ENCODE results near the gene NEIL1.
"Not testable (repeated sequence)": the region's sequence is repeated elsewhere in the genome, so short reads cannot be mapped to it uniquely, and the experiment has no call there.

Gene NEIL1

DNA sequence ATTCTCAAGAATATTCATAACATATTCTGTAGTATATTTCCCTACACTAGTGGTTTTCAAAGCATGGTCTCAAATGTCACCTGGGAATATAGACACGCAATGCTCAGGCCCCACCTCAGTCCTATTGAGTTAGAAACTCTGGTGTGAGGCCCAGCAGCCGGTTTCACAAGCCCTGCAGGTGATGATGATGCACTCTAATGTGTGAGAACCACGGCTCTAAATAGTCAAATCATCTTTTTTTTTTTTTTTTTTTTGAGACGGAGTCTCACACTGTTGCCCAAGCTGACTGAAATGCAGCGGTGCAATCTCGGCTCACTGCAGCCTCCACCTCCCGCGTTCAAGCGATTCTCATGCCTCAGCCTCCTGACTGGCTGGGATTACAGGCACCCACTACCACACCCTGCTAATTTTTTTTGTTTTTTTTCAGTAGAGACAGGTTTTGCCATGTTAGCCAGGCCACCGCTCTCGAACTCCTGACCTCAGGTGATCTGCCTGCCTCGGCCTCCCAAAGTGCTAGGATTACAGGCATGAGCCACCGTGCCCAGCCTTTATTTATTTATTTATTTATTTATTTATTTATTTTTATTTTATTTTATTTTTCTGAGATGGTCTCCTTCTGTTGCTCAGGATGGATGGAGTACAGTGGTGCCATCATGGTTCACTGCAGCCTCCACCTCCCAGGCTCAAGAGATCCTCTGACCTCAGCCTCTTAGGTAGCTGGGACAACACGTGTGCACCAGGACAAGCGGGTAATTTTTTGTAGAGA, 13.0 kb upstream of the NEIL1 start:
- not testable (repeated sequence) for DNase-seq

DNA sequence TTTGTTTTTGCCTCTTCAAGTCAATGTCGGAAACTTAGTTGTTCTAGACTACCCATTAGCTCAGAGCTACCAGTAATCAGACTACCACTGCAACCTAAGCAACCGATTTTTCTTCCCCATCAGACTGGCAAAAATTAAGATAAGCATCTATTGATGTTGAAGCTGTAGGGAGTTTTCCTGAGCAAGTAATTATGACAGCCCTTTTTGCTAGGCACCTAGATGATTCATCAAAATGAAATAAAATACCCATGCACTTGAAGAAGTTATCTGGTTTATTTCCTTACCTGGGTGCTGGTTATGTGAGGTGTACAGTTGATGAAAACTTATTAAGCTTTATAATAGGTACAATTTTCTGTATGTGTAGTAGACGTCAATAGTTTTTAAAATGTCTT, 11.5 kb upstream of the NEIL1 start:
- no peak for DNase-seq

DNA sequence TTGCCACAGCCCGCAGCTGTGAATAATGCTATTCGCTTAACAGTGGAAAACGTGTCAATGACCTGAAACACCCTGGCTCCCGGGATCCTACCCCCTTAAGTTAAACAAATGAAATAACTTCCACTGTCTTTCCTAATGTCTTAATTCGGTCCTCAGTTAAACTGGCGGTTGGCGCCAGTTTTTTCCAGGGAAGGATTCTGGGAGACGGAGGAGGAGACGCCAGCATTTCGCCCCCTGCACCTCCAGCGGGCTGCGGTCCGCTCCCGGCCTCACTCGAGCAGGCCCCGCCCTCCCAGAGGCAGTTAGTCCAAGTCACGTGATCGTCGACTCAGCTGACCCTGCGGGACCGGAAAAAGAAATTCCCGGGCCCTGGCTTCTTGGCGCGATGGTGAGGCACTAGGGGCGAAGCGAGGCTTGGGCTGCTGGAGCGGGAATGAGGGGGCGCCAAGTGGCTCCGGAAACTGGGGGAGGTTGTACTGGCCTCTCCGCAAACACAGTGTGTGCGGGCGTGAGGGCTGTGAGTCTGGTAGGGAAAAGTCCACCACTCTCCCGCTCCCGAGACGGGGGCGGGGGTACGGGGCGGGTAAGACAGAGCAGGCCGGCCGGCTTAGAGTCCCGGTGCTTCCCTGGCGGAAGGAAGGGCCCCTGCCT, 11.0 kb upstream of the NEIL1 start, which contains the start of gene COMMD4:
Gene COMMD4, plus strand, starts transcription at position 359 of the 651 bp plus-strand sequence. Its CDS starts 27 bp downstream, at position 386.
- DNase-seq: peak; percentile 55 to 94 (median 88)

DNA sequence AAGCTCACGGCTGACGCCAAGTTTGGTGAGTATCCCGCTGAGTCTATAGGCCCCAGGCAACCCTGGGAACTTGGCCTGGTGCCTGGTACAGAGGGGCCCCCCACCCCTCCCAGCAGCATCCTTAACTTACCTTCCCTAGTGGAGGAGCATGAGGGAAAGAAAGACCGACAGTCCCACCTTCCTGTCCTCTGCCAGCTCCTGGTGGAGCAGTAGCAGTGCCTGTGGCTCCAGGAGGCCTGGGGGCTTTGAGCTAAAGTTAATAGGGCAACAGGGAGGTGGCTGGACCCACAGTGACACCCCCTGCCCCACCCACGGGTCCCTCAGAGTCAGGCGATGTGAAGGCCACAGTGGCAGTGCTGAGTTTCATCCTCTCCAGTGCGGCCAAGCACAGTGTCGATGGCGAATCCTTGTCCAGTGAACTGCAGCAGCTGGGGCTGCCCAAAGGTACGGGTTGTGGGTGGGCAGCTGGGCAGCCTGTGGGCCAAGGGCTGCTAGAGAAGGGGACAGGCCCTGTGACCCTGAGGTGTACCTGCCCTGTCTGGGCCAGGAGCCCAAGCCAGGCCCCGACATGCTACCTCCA, 8.1 kb upstream of the NEIL1 start:
- no peak for DNase-seq

DNA sequence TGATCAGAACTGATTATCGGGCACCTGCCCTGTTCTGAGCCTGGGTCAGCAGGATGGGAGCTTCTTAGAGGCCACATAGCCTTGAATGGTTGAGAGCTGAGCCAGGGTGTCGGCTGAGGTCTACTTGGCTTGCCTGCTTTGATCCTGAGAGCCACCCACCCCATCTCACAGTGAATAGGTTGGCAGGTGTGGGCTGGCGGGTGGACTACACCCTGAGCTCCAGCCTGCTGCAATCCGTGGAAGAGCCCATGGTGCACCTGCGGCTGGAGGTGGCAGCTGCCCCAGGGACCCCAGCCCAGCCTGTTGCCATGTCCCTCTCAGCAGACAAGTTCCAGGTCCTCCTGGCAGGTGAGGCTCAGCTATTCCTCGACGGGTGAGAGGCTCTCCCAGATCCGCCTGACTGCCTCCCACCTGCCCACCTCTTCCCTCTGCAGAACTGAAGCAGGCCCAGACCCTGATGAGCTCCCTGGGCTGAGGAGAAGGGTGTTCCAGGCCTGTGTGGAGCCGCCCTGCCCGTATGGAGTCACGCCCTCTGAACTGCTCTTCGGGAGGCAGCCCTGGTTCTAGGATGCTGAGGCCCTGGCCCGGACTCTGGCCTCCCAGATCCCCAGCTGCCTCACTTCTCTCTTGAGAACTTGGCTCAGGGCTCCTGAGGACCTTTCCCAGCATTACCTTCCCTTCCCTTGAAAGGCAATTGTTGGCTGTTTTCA, 7.2 kb upstream of the NEIL1 start:
- no peak for DNase-seq

DNA sequence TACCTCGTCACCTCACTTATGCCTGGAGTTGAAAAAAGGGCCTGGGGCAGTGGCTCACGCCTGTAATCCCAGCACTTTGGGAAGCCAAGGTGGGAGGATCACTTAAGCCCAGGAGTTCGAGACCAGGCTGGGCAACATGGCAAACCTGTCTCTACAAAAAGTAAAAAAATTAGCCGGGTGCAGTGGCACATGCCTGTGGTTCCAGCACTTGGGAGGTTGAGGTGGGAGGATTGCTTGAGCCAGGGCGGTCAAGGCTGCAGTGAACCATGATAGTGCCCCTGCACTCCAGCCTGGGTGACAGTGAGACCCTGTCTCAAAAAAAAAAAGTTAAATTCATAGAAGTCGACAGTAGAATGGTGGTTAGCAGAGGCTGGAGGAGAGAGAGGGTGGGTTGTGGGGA, 4.6 kb upstream of the NEIL1 start:
- no peak for DNase-seq

DNA sequence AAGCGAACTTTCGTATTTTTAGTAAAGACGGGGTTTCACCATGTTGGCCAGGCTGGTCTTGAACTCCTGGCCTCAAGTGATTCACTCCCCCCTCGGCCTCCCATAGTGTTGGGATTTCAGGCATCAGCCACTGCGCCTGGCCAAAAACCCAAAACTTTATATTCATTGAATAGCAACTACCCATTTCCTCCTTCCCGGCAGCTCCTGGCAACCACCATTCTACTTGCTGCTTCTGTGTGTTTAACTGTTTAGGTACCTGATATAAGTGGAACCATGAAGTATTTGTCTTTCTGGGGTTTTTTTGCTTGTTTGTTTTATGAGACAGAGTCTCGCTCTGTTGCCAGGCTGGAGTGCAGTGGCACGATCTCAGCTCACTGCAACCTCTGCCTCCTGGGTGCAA, 2.9 kb upstream of the NEIL1 start:
- peak in 2 of 14 donors; percentile 14 to 45 for DNase-seq

DNA sequence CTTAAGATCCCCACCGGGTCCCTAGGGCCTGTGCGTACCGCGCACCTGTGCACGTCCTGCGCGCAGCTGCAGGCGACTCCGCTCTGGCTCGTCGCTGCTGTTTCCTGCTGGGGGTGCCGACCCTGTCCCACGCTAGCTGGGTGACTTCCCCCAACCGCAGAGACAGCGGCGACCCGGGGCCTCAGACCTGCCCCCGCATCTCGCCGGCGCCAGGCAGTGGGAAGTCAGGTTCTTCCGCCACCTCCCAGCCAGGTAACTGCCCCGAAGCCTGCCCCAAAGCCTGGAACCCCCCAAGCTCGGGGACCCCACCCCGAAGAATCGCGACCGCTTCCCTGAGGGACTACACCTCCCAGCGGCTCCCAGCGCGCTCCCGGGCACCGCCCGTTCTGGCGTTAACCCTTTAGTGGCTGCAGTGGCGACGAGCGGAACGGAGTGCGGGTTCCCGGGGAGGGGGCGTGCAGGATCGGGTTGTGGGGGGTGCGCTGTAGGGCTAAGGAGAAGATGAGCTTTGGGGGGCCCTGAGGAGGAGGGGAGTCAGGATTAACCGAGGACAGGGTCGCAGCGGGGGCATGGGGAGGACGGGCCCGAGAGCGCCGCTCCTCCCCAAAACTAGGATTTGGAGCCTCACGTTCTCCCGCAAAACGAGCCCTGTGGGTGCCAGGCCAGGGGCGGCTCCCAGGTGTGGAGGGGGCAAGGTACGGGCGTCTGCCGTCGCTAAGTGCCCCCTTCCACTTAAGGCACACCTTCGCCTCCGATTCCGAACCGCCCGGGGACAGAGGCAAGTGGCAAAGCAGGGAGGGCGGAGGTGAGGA, 589 bp downstream of the NEIL1 start:
- DNase-seq: peak in 11 of 14 donors; percentile 21 to 72 (median 48)

DNA sequence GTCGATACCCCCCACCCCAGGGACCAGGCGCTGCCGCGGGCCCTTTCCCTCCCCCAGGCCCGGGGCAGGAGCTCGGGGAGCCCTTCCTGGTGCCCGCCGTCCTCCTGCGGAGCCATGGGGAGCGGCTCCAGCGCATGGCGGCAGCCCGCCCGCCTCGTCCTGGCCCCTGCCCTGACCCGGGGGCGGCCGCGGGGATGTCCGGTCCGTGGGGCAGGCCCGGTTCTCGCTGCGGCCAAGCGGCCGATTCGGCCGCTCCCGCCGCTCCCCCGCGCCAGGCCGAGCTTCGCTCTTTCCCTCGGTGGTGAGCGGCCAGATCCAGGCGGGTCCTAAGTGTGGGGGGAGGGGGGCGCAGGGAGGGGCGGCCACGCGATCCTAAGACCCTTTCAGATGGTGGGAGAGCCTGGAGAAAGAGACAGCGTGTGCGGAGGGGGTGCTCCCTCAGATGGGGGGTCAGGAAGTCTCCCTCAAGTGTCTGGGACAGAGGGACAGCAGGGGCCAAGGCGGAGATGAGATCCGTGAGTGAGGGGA, 1.3 kb downstream of the NEIL1 start:
- peak in 3 of 14 donors; percentile 23 to 41 (median 38) for DNase-seq

DNA sequence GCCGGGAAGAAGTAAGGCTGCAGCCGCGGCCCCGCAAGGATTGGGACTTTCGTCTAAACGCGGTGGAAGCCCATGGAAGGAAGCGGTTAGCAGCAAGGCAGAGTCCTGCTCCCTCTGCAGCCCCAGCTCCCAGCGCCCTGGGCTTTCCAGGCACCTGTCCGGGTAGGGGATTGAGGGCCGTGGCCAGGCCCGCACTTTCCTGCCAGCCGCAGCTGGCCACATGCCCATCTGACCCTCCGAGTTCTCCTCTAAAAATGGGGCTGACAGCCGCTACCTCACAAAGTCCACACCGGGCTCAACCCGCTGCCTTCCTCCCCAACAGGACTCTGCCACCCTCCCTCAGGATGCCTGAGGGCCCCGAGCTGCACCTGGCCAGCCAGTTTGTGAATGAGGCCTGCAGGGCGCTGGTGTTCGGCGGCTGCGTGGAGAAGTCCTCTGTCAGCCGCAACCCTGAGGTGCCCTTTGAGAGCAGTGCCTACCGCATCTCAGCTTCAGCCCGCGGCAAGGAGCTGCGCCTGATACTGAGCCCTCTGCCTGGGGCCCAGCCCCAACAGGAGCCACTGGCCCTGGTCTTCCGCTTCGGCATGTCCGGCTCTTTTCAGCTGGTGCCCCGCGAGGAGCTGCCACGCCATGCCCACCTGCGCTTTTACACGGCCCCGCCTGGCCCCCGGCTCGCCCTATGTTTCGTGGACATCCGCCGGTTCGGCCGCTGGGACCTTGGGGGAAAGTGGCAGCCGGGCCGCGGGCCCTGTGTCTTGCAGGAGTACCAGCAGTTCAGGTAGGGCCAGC, 1.9 kb downstream of the NEIL1 start:
- peak in 5 of 14 donors; percentile 14 to 43 (median 33) for DNase-seq

DNA sequence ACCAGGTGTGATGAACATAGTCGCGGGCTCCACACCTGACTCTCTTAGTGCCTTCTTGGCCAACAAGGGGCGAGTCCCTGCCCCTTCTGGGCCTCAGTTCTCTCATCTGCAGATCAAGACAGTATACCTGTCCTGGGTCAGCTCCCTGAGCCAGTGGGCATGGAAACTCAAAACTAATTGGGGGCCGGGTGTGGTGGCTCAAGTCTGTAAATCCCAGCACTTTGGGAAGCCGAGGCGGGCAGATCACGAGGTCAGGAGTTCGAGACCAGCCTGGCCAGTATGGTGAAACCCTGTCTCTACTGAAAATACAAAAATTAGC, 2.5 kb downstream of the NEIL1 start:
- DNase-seq: not testable (repeated sequence)

DNA sequence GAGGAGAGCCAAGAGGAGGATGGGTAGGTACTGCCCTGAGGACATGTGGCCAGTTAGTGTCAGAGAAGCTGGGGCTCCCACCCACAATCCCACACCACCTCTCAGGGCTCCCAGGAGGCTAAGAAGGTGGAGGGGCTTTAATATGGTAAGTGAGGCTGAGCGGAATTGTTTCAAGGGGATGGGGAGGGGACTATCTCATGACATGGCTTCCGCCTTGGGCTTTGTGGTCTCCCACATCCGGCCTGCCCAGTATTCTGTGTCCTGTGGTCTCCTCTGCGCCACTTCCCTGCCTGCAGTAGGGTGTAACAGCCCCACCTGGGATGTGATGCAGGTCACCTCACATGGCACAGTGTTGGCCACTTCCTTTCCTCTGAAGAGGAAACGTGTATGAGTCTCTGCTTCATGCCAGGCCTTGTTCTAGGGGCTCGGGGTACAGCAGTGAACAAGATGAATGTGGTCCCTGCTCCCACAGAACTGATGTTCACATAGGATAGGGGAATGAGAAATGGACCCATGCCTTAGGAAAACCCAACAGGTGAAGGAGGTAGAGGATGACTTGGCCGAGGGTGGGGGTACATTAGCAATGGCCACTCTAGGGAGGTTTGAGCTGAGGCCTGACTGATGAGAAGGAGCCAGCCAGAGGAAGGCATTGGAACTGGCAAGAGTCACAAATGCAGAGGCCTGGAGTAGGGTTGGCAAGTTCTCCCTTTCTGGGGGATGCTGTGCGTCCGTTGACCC, 3.2 kb downstream of the NEIL1 start:
- no peak for DNase-seq

DNA sequence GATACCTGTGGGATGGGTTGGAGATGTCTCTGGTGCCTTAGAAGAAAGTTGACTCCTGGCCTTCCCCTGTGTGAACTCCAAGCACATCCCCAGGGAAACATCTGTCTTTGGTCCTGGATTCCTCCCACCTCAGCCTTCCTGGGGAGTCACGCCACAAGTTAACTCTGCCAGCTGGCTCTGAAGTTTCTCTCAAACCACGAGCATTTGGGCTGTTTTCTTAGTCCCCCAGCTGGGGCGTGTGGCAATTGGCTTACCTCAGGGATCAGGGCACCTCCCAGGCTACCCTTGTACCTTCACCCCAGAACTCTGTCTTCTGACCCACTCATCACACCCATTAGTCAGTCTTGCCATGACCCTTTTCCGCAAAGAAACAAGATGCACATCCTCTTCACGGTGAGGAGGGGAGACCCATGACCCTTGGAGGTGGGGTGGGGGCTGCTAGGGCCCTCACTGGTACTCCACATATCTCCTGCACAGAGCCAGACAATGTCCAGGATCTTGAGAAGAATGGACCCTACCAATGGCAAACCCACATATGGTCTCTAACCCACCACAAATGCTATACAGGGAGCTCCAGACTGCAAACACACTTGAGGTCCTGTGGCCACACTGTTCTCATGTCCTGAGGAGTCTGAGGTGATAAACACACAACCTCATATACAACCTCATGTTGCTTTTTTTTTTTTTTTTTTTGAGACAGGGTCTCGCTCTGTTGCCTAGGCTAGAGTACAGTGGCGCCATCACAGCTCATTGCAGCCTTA, 3.9 kb downstream of the NEIL1 start:
- DNase-seq: no peak

DNA sequence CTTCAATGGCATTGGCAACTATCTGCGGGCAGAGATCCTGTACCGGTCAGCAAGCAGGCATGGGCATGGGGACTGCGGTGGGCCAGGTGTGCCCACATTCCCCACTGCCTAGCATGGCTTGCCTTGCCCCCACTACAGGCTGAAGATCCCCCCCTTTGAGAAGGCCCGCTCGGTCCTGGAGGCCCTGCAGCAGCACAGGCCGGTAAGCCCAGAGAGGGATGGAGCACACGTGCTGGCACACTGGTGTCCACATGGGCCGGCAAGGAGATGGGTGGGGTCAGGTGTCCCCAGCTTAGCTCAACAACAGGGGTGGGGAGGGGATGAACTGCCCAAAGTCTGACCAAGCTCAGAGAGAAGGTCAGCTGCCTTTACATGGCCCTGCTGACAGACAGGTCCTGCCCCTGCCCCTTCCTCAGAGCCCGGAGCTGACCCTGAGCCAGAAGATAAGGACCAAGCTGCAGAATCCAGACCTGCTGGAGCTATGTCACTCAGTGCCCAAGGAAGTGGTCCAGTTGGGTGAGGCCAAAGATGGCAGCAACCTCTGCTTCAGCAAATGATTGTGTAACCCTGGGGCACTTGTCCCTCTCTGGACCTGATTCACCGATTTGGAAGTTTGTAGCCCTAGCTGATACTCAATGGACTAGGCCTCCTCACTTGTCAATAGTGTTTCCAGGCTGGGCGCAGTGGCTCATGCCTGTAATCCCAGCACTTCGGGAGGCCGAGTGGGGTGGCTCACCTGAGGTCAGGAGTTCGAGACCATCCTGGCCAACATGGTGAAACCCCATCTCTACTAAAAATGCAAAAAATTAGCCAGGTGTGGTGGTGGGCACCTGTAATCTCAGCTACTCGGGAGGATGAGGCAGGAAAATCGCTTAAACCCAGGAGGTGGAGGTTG, 5.6 kb downstream of the NEIL1 start:
- no peak for DNase-seq

DNA sequence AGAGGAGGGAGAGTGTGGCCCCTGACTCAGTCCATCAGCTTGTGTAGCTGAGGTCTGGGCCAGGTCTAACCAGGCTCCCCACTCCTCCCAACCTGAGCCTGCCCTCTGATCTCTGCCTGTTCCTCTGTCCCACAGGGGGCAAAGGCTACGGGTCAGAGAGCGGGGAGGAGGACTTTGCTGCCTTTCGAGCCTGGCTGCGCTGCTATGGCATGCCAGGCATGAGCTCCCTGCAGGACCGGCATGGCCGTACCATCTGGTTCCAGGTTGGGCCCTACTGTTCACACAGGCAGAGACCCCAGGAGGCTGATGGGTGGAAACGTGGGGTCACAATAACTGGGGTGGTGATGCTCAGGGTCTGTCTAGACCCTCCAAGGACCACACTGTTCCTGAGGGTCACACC, 6.8 kb downstream of the NEIL1 start:
- no peak for DNase-seq

DNA sequence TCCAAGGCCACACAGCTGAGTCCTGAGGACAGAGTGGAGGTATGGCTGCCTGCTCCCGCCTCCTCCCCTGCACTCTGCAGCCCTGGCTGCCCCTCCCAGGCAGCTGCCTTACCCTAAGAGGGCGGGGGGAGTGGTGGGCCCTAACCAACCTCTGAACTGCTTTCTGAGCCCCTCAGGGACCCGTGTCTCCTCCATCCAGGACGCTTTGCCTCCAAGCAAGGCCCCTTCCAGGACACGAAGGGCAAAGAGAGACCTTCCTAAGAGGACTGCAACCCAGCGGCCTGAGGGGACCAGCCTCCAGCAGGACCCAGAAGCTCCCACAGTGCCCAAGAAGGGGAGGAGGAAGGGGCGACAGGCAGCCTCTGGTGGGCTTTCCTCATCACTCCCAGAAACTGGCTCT, 7.6 kb downstream of the NEIL1 start:
- no peak for DNase-seq

DNA sequence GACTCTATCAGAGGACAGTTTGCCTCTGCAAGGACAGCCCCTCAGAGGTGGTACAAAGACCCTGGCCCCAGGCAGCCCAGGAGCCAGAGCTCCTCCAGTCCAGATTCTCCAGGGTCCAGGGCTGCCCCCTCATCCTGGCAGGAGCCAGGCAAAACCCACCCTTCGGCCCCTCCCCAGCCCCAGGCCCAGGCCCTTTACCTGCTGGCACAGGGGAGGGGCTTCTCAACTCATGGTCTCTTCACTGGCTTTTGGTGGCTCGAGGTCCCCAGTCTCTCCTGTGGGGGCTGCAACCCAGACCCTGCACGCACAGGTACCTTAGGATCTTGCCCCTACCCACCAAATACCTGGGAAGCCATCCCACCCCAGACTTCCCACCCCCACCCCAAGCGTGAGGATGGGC, 8.5 kb downstream of the NEIL1 start:
- DNase-seq: no peak

DNA sequence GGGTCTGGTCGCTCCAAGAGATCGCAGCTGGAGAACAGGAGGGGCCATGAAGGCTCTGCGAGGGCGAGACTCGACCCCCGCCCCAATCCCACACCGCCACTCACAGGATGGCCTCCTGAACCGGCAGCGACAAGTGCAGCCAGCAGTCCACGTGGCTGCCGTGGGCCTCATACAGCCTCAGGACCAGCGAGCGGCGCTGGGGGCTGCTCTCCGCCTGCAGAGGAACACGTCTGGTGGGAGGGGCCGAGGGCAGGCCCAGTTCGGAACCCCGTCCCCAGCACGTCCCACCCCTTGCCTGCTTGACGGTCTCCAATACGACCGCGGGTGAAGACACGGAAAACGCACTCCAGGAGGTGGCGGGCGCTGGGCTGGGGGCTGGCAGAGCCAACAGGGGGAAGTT, 9.2 kb downstream of the NEIL1 start:
- no peak for DNase-seq

DNA sequence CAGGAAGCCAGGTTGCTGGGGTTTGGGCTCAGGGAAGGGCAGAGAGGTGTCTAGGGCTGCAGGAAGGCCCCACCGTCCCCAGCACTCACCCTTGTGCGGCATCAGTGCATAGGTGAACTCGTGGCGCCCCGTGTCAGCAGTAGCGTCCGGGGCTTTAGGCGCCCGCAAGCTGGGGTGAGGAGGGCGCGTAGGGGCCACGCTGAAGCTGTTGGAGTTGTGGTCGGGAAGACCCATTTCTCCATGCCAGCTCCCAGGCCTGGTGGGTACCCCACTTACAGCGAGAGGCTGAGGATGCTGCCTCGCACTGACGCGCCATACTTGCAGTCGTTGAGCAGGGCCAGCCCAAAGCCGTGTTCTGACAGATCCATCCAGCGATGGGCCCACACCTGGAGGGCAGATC, 9.7 kb downstream of the NEIL1 start:
- no peak for DNase-seq

Data from C1 segment of cervical spinal cord (tissue), 14 donors.